ENCODE results near the gene FAM107B. TPM values are rescaled to one million over a fixed set of nuclear protein-coding genes. Genes with fewer than 3 reads are reported as not detected.

Gene FAM107B
- total and polyA plus RNA-seq, 2 experiments from 2014 or later, result 11.0 to 17.6 TPM

- no peak for TF ChIP-seq ZNF462 (CRISPR knock-in tag; IDR thresholded peaks at IDR 0.05)
Measured at GRCh38 chr10:14645239-14645960, 129.3 kb downstream of the FAM107B start (continued).

GRCh38 chr10:14639637-14640036 lies 135.1 kb downstream of the FAM107B start:
- ATAC-seq, result no peak
- H3K27me3 Mint-ChIP-seq (ENCODE audit: insufficient read depth, low read depth, poor library complexity), result no peaks in the 10 kb centered on the region
- TF ChIP-seq NANOG (IDR thresholded peaks at IDR 0.05; ENCODE audit: borderline replicate concordance) (no peak), POLR2AphosphoS5 (IDR thresholded peaks at IDR 0.05; ENCODE audit: low read depth) (no peak), EZH2 (IDR thresholded peaks at IDR 0.05; ENCODE audit: low read depth, unreplicated experiment) (no peak), REST (IDR thresholded peaks at IDR 0.05; ENCODE audit: unreplicated experiment) (no peak)

More at GRCh38 chr10:14639637-14640036, 135.1 kb downstream of the FAM107B start:
- H3K79me2 ChIP-seq (replicated peaks; ENCODE audit: insufficient read depth), result no peaks in the 10 kb centered on the region
- H4K20me1 ChIP-seq (replicated peaks; ENCODE audit: insufficient read depth), result no peaks in the 10 kb centered on the region
- no peak overlapping the region for H3K4me3 ChIP-seq
- H3K4me1 Mint-ChIP-seq, result peaks cover 3% of the 10 kb centered on the region; the same call in 2 of the 3 replicates
- H3K4me2 ChIP-seq, result no peak overlapping the region
- H3K36me3 ChIP-seq (ENCODE audit: insufficient read depth), result no peaks in the 10 kb centered on the region
- peaks cover 4% of the 10 kb centered on the region for H3K9me2 ChIP-seq (ENCODE audit: insufficient read depth)
- H3K27me3 ChIP-seq (ENCODE audit: insufficient read depth), result no peaks in the 10 kb centered on the region
- H3K4me3 Mint-ChIP-seq, result no peak overlapping the region
- H3K27ac Mint-ChIP-seq, result no peak overlapping the region
- no peaks in the 10 kb centered on the region for H3F3A ChIP-seq (replicated peaks; ENCODE audit: low read depth)
- no peak overlapping the region for H3K27ac ChIP-seq (ENCODE audit: low read depth)
- H2AFZ ChIP-seq, result no peak overlapping the region
- peaks cover 5% of the 10 kb centered on the region; the same call in 2 of the 3 replicates for H3K9me3 Mint-ChIP-seq
- no peak for DNase-seq (ENCODE audit: low spot score)
- no peaks in the 10 kb centered on the region for H3K4me1 ChIP-seq (ENCODE audit: insufficient read depth)
- no peaks in the 10 kb centered on the region for H3K36me3 Mint-ChIP-seq (ENCODE audit: low read depth)

All from GM23338 (cell line).